ENCODE measurements around the gene SLC25A41.
"Not testable (repeated sequence)": the region's sequence is repeated elsewhere in the genome, so short reads cannot be mapped to it uniquely, and the experiment has no call there.

Gene SLC25A41

GRCh38 chr19:6459262-6460098 lies 25.9 kb upstream of the SLC25A41 start, which contains the start of gene SLC25A23:
TSS of gene SLC25A23 (minus strand) at chr19:6459792. CDS start at chr19:6459628, 164 bp downstream.
- peak; percentile 20 for DNase-seq

- no peak for DNase-seq
Measured at GRCh38 chr19:6458695-6459261, 25.2 kb upstream of the SLC25A41 start.

DNA sequence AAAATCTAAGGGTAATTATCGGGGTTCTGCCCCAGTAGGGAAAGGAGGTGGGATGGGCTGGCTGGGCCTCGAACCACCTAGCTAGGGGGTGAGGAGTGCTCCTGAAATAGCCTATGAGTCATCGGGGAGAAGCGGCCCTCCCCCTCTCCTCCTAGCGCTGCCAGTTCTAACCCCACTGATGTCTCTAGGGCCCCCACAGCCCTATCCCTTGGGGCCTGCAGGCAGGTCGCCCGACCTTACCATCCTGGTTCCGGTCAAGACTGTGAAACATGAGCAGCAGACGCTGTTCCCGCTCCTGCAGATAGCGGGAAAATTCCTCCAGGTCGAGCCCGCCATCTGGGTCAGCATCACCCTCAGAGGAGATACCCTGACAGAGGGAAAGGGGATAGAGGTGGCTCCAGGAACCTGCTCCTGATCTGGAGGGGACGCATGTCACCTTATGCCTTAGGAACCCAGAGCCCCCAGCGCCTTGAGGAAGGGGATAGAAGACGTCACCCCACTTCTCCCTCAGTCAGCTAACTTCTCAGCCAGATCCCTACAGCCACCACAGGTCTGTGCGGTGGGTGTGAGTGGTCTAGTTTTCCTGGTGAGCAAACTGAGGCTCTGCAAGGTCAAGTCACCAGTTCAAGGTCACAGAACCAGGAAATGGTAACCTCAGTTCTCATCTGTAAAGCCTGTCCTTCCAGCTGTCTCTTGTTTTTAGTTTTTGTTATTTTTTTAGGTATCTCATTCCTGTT lies 24.6 kb upstream of the SLC25A41 start:
- DNase-seq, result no peak

- no peak for DNase-seq
Measured at GRCh38 chr19:6455924-6456323, 22.4 kb upstream of the SLC25A41 start.

DNA sequence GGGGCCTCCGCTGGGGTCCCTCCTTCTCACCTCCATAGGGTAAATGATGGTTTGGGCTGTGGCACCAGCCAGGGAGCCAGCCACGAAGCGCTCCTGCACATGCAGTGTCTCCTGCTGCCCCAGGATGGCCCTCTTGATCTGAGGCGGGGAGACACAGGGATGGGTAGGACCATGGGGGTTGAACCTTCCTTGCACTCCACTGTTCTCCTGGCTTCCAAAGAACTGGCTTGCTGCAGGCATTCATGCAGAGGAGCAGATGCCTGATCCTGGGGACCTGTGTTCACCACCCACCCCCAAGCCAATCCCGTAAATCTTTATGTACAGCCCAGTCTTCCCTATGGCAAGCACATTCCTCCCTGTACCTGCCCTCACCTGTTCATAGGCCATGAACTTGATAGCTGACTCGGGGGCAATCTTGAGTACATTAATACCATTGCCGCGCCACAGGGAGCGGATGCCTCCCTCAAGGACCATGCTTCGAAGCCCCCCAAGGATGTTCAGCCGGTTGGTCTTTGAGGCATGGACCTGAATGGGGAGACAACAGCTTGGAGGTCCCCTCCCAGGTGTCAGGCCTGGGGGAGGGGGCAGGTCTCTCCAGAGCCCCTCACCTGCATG lies 20.5 kb upstream of the SLC25A41 start:
- no peak for DNase-seq

GRCh38 chr19:6452899-6453298 lies 19.3 kb upstream of the SLC25A41 start:
- DNase-seq, result no peak

DNA sequence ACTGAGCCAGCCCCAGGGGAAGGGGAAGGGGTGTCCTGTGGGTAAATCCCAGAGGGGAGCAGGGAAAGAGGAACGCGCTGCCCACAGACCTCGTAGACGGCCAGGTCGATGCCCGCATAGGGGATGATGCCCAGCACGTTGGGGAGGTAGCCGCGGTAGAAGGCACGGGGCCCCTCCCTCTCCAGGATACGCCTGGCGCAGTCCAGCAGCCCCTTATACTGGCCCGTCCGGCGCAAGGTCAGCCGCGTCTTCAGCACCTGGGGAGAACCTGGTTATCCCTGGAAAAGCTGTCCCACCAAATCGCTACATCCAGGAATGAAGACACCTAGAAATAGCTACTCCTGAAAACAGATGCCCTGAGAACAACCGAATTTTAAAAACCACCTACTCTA lies 18.7 kb upstream of the SLC25A41 start:
- DNase-seq, result no peak

GRCh38 chr19:6451583-6452222 lies 18.1 kb upstream of the SLC25A41 start:
- DNase-seq, result no peak

- DNase-seq, result no peak
Measured at GRCh38 chr19:6450166-6450565, 16.6 kb upstream of the SLC25A41 start.

DNA sequence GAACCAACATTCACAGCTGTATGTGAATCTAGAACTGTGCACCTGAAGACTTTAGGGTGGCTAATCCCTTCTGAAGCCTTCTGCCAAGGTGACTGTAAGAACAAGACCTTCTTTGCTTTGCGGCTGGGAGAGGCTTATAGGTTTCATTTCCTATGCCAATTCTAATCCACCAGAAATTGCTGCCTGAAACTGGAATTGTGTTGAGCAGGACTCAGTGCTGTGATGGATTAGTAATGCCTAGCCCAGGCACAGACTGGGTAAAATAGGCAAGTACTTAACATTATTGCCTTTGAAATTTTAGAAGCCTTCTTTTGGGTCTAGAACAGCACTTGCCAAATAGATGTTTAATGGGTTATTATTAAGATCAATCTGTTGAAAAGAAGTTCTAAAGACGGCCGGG lies 14.5 kb upstream of the SLC25A41 start:
- no peak for DNase-seq

- no peak for DNase-seq
Measured at GRCh38 chr19:6446452-6446851, 12.9 kb upstream of the SLC25A41 start.

GRCh38 chr19:6443986-6444385 lies 10.4 kb upstream of the SLC25A41 start:
- DNase-seq, result no peak

GRCh38 chr19:6442087-6442688 lies 8.6 kb upstream of the SLC25A41 start:
- no peak for DNase-seq

- DNase-seq, result no peak
Measured at GRCh38 chr19:6440905-6441304, 7.3 kb upstream of the SLC25A41 start.

DNA sequence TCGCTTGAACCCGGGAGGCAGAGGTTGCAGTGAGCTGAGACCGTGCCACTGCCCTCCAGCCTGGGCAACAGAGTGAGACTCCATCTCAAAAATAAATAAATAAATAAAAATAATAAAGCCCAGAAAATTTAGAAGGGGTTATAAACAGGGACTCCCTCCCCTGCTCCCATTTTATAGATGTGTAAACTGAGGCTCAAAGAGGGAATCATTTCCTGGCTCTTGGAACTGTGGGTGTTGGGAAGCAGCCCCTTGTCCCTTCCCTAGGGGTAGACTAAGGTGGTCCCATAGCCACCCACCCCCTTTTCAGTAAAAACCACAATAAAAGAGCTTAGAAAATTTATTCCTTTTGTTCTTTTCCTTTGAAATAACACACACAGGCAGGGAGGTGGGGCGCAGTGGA lies 6.2 kb upstream of the SLC25A41 start:
- no peak for DNase-seq

DNA sequence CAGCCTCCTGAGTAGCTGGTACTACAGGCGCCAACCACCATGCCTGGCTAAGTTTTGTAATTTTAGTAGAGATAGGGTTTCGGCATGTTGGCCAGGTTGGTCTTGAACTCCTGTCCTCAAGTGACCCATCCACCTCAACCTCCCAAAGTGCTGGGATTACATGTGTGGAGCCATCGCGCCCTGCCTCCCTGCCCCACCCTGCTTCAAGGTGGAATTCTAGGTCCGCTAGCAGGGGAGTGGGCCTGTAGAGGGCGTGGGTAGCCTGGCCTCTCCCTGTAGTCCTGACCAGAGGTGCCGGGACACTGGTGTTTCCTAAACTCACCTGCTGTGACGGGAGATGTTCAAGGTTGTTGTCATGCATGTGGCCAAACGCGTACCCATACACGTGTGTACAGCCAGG lies 398 bp downstream of the SLC25A41 start:
- DNase-seq, result no peak

- no peak for DNase-seq
Measured at GRCh38 chr19:6431891-6432290, 1.7 kb downstream of the SLC25A41 start.

GRCh38 chr19:6429419-6430221 lies 3.9 kb downstream of the SLC25A41 start:
- no peak for DNase-seq

DNA sequence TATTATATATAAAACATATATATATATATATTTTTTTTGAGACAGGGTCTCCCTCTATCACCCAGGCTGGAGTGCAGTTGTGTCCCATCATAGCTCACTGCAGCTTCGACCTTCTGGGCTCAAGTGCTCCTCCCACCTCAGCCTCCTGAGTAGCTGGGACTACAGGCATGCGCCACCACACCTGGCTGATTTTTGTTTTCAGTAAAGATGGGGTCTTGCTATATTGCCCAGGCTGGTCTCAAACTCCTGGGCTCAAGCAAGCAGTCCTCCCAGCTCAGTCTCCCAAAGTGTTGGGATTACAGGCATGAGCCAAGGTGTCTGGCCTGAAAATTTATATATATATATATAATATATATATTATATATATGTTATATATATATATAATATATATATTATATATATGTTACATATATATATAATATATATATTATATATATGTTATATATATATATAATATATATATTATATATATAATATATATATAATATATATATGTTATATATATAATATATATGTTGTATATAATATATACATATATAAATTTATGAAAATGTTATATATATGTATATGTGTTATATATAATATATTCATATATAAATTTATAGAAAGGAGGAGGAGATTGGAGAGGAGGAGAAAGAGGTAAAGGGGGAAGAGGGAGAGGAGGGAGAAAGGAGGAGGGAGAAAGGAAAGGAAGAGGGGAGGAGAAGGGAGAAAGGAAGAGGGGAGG lies 4.7 kb downstream of the SLC25A41 start:
- not testable (repeated sequence) for DNase-seq

DNA sequence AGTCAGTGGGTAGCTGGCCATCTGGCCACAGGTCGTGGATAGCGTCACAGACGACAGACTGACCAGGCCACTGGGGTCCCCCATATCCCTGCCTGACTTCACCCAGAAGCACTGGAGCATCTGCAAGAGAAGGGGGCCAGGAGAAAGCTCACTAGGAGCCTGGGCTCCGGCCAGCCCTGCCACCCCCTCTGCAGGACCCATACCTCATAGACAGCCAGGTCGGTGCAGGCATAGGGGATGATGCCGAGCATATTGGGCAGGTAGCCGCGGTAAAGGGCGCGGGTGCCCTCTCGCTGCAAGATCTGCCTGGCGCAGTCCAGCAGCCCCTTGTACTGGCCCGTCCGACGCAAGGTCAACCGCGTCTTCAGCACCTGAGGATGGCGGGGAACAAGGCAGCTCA lies 6.4 kb downstream of the SLC25A41 start:
- DNase-seq, result no peak

Data from GF-D8 (cell line).